SJSA1 (cell line): Measurements from ENCODE around the gene TMEM130. TPM values are rescaled to one million over a fixed set of nuclear protein-coding genes. Genes with fewer than 3 reads are reported as not detected.
"Not testable (repeated sequence)": the region's sequence is repeated elsewhere in the genome, so short reads cannot be mapped to it uniquely, and the experiment has no call there.

Source experiments
- DNase-seq, 2 experiments: peaks; one replicate each; pipeline ENCODE4 v3.0.0-alpha.2; 2015 to 2020; ENCODE audit warnings: low spot score in 2 of 2, low read depth in 1 of 2
- H3K27ac ChIP-seq: fragments of 250-450 bp; sonication (Bioruptor Pico); 2 replicates; pipeline ENCODE4 v1.5.1; 2020; ENCODE audit warnings: mild to moderate bottlenecking, moderate library complexity
- H3K27me3 ChIP-seq: fragments of 250-450 bp; sonication (Bioruptor Pico); replicated peaks from 2 replicates; pipeline ENCODE4 v1.5.1; 2020; ENCODE audit warnings: mild to moderate bottlenecking, moderate library complexity
- H3K36me3 ChIP-seq: fragments of 250-450 bp; sonication (Bioruptor Pico); 2 replicates; pipeline ENCODE4 v1.5.1; 2020; ENCODE audit warnings: mild to moderate bottlenecking
- H3K4me1 ChIP-seq: fragments of 250-450 bp; sonication (Bioruptor Pico); replicated peaks from 2 replicates; pipeline ENCODE4 v1.6.1; 2021; ENCODE audit warnings: mild to moderate bottlenecking
- H3K4me3 ChIP-seq: fragments of 250-450 bp; sonication (Bioruptor Pico); 2 replicates; pipeline ENCODE4 v1.5.1; 2020; ENCODE audit warnings: mild to moderate bottlenecking
- H3K9me3 ChIP-seq: fragments of 250-450 bp; sonication (Bioruptor Pico); replicated peaks from 2 replicates; pipeline ENCODE4 v1.5.1; 2020; ENCODE audit warnings: mild to moderate bottlenecking
- total RNA-seq: library from RNA; depleted of rRNA; stranded (reverse); fragments of >200 nt; shearing (Covaris generic); gene quantifications from 2 replicates; pipeline ENCODE4 v1.2.3, GENCODE V29; 2014

TMEM130 gene
- total RNA-seq, 1 experiment from 2014 or later: 1.1 TPM

DNA sequence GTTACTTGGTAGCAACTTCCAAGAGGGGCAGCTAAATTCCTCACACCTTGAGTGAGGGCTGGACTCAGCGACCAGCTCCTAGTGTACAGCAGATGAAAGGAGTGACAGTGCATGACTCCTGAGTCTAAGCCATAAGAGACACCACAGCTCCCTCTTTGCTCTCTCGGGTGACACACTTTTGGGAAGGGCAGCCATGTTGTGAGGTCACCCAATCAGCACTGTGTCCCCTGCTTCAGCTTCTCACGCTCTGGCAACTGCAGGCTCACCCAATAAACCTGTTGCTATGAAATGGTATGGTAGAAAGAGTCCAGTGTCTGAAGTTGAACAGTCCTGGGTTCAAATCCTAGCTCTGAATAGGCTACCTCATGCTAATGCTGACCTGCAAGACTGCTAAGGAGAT lies 20.9 kb downstream of the TMEM130 start:
- Histone ChIP-seq H3K27ac (no peak overlapping the region), H3K27me3 (no peaks in the 10 kb centered on the region), H3K4me3 (no peak overlapping the region), H3K4me1 (peaks cover 17% of the 10 kb centered on the region), H3K36me3 (no peaks in the 10 kb centered on the region), H3K9me3 (no peaks in the 10 kb centered on the region)
- DNase-seq: no peak

DNA sequence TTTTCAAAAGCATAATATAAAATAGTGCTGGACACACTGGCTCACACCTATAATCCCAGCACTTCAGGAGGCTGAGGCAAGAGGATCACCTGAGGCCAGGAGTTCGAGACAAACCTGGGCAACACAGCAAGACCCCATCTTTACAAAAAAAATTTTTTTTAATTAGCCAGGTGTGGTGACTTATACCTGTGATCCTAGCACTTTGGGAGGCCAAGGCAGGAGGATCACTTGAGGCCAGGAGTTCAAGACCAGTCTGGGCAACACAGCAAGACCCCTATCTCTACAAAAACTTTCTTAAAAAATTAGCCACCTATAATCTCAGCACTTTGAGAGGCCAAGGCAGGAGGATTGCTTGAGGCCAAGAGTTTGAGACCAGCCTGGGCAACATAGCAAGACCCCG lies 27.3 kb downstream of the TMEM130 start:
- not testable (repeated sequence) for H3K9me3 ChIP-seq, H3K4me3 ChIP-seq, DNase-seq, H3K27me3 ChIP-seq, H3K36me3 ChIP-seq, H3K27ac ChIP-seq
- peaks cover 11% of the 10 kb centered on the region; the same call in 1 of the 2 replicates for H3K4me1 ChIP-seq

DNA sequence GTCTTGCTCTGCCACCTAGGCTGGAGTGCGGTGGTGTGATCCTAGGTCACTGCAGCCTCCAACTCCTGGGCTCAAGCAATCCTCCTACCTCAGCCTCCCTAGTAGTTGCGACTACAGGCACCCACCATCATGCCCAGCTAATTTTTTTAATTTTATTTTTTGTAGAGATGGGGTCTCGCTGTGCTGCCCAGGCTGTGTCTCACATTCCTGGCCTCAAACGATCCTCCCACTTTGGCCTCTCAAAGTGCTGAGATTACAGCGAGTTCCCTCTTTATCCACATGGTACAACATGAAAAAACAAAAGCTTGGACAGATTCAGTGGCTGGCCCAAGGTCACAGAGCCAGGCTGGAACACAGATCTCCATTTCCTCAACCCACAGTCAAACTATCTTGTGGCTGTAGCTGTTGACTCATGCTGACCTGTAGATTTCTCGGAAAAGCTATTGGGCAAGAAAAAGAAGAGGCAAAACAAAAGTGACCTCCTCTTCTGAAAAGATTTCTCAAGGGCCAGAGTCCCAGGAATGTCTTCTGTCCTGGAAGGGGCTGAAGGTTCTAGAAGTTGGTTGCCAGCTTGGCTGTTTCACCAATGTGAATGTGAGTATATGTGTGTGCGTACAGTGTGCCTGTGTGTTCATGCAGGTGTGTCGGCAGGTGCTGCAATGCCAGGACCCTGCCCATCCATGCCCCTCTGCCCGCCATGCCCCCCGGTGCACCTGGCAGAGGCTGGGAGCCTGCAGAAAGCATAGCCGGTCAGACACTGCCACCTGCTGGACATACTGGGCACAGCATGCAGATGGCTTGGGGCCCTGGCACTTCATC lies 28.4 kb downstream of the TMEM130 start:
- no peaks in the 10 kb centered on the region for H3K9me3 ChIP-seq
- H3K27ac ChIP-seq: no peak overlapping the region
- DNase-seq: peak; percentile 62 to 66
- H3K4me3 ChIP-seq: no peak overlapping the region
- H3K36me3 ChIP-seq: no peaks in the 10 kb centered on the region
- no peaks in the 10 kb centered on the region for H3K27me3 ChIP-seq
- H3K4me1 ChIP-seq: peaks cover 11% of the 10 kb centered on the region; the same call in 1 of the 2 replicates

DNA sequence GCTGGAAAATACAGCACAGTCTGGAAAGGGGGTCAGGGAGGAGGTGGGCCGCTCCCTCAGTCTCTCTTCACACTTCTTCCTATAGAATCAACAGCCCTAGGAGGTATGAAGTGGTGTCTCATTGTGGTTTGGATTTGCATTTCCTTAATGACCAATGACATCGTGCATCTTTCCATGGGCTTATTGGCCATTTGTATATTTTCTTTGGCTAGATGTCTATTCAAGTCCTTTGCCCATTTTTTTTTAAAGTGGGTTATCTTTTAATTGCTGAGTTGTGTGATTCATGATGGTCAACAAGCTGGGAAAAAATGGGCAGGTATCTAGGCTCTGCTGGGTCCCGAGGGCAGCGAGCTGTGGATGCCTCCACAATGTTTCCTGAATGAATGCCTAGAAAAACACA lies 29.1 kb downstream of the TMEM130 start:
- peak in 1 of 2 experiments; percentile 22 for DNase-seq
- Histone ChIP-seq H3K9me3 (no peaks in the 10 kb centered on the region), H3K27ac (no peak overlapping the region)

DNA sequence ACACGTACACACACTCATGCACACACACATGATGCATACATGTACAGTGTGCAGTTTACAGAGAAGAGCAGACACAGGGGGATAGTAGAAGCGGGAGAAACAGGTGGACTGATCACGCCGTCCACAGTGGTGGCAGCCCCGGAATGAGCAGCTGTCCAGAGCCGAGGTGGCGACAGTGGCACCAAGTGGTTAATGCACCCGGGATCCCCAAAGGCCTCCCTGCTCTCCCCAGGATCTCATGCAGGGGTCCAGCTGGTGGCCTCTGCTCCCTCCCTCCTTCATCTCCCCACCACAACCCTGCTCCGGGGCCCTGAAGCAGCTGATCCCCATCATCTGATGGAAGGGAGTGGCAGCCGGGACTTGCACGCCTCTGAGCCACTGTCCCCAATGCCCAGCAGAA lies 29.7 kb downstream of the TMEM130 start:
- Histone ChIP-seq H3K9me3 (no peaks in the 10 kb centered on the region), H3K36me3 (no peaks in the 10 kb centered on the region), H3K27ac (no peak overlapping the region), H3K27me3 (no peaks in the 10 kb centered on the region), H3K4me1 (peaks cover 11% of the 10 kb centered on the region; the same call in 1 of the 2 replicates), H3K4me3 (no peak overlapping the region)
- no peak for DNase-seq

More for the DNA sequence above, 29.1 kb downstream of the TMEM130 start:
- Histone ChIP-seq H3K4me1 (peaks cover 11% of the 10 kb centered on the region; the same call in 1 of the 2 replicates), H3K27me3 (no peaks in the 10 kb centered on the region), H3K36me3 (no peaks in the 10 kb centered on the region), H3K4me3 (no peak overlapping the region)

DNA sequence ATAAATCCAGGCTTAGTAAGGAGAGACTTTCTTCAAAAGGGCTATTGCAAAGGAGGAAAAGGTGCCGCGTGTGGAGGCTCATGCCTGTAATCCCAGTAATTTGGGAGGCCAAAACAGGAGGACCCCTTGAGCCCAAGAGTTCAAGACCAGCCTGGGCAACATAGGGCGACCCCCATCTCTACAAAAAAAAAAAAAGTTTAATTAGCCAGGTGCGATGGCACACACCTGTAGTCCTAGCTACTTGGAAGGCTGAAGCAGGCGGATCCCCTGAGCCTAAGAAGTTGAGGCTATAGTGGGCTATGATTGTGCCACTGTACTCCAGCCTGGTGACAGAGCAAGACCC lies 32.2 kb downstream of the TMEM130 start:
- Histone ChIP-seq H3K27me3 (no peaks in the 10 kb centered on the region), H3K9me3 (no peaks in the 10 kb centered on the region), H3K4me1 (peaks cover 11% of the 10 kb centered on the region; the same call in 1 of the 2 replicates), H3K27ac (no peak overlapping the region), H3K4me3 (no peak overlapping the region), H3K36me3 (no peaks in the 10 kb centered on the region)
- no peak for DNase-seq

DNA sequence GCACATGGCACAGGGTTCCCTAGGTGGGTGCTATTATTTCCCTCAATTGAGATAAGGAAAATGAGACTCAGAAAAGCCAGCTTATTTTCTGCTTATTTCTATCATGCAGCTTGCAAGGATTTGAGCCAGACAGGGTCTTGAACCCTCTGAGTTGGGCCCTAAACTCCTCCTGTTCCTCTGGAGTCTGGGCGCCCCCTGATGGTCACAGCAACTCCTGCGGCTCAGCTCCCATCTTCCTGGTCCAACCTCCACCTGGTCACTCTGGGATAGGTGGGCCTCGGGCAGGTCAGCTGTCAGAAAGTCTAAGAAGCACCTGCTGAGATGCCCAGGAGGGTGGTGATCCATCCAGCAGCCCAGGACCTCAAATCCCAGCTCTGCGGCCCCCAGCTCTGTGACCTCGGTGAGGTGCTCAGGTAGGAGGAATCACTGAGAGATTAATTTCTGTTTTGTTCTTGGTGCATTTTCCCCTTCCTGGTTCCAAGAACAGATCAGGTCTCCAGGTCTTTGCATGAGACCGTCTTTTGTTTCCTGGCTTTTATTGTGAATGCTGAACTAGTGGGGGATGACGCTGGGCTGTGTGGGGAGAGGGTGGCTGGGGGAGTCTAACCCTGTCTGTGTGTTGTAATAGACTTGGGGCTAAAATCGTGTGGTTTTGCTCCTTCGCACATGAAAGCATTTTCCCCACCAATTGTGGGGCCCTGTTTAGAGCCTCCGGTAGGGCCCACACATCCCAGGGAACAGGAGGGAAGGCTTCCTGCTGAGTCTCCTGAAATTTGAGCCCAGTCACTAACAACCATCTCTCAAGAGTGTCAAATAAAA lies 32.8 kb downstream of the TMEM130 start:
- H3K9me3 ChIP-seq: no peaks in the 10 kb centered on the region
- no peak overlapping the region for H3K4me3 ChIP-seq
- peak; percentile 43 to 63 for DNase-seq

DNA sequence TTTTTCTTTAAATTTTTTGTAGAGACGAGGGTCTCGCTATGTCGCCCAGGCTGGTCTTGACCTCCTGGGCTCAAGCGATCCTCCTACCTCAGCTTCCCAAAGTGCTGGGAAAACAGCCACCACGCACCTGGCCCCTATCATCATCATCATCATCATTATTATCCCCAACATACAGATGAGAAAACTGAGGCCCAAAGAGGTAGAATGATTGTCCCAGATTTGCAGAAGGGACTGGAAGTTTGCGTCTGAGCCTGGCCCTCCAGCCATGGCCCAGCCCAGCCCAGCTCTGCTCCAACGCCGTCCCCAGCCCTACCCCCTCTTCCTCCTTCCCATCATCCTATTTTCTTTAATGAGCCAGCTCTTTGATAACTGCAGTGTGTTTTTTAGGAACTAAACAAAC lies 34.9 kb downstream of the TMEM130 start:
- Histone ChIP-seq H3K9me3 (no peaks in the 10 kb centered on the region), H3K4me3 (no peak overlapping the region), H3K36me3 (no peaks in the 10 kb centered on the region), H3K27me3 (no peaks in the 10 kb centered on the region), H3K4me1 (no peaks in the 10 kb centered on the region), H3K27ac (no peak overlapping the region)
- DNase-seq: no peak

More for the DNA sequence above, 32.8 kb downstream of the TMEM130 start:
- Histone ChIP-seq H3K4me1 (peaks cover 11% of the 10 kb centered on the region; the same call in 1 of the 2 replicates), H3K27me3 (no peaks in the 10 kb centered on the region), H3K36me3 (no peaks in the 10 kb centered on the region), H3K27ac (no peak overlapping the region)

DNA sequence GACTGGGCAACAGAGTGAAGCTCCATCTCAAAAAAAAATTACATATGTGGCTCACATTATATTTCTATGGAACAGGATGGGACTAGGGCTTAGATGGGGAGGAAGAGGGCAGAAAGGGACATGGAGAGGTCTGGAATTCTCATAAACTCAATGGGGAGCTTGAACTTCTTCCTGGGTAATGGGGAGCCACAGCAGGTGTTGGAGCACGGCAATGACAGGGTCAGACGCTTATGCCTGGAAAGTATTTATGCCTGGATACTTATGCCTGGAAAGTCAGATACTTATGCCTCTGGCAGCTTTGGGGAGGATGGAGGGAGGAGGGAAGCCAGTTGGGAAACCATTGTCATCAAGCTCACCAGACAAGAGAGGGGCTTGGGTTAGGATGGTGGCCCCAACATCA lies 36.8 kb downstream of the TMEM130 start:
- no peak for DNase-seq
- Histone ChIP-seq H3K4me1 (no peaks in the 10 kb centered on the region), H3K27me3 (no peaks in the 10 kb centered on the region), H3K9me3 (no peaks in the 10 kb centered on the region), H3K4me3 (no peak overlapping the region), H3K36me3 (no peaks in the 10 kb centered on the region), H3K27ac (no peak overlapping the region)

DNA sequence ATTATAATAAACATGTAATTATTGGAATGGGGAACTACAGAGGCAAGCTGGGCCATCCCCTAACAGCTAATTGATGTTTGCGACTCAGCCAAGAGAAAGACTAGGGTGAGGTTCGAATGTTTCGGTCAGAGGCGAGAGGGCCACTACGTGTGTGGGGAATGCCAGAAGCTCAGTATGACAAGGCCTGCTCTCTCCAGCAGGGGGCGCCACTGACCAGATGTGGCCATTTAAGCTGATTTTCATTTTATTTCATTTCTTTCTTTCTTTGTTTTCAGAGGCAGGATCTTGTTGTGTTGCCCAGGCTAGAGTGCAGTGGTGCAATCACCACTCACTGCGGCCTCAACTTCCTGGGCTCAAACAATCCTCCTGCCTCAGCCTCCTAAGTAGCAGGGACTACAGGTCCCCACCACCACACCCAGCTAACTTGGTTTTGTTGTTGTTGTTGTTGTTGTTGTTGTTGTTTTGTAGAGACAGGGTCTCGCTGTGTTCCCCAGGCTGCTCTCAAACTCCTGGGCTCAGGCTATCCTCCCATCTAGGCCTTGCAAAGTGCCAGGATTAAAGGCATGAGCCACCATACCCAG lies 38.1 kb downstream of the TMEM130 start:
- Histone ChIP-seq H3K4me1 (no peaks in the 10 kb centered on the region), H3K4me3 (no peak overlapping the region), H3K27ac (no peak overlapping the region), H3K27me3 (no peaks in the 10 kb centered on the region), H3K36me3 (no peaks in the 10 kb centered on the region), H3K9me3 (no peaks in the 10 kb centered on the region)
- no peak for DNase-seq

DNA sequence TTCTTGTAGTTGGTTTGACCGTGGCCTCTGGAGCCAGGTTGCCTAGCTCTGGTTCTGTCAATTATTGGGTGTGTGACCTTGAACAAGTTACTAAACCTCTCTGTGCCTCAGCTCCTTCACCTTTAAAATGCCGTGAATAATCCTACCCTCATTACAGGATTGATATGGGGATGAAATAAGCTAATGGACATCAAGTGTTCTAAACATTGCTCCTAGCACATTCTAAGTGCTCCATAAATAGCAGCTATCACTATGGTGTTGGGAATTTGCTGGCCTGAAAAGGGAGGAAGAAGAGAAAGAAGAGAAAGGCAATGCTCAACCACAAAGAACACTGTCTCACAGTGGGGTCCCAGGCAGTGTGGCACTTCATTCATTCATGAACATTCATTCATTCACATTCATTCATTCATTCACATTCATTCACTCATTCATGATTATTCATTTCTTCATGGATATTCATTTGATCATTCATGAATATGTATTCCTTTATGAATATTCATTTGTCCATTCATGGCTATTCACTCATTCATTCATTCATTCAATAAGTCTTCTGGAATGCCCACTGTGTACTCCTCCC lies 38.8 kb downstream of the TMEM130 start:
- Histone ChIP-seq H3K4me3 (no peak overlapping the region), H3K27ac (no peak overlapping the region), H3K4me1 (no peaks in the 10 kb centered on the region), H3K9me3 (no peaks in the 10 kb centered on the region), H3K36me3 (no peaks in the 10 kb centered on the region), H3K27me3 (no peaks in the 10 kb centered on the region)
- DNase-seq: no peak

DNA sequence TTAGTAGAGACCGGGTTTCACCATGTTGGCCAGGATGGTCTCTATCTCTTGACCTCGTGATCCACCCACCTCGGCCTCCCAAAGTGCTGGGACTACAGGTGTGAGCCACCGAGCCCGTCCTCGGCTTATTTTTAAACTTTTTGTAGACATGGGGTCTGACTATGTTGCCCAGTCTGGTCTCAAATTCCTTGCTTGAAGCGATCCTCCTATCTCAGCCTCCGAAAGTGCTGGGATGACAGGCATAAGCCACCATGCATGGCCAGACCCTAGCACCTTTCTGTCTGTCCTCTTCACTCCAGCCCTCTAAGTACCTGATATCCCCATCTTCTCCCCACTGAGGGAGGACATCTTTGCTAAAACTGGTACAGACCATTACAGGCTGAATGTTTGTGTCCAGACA lies 41.4 kb downstream of the TMEM130 start:
- no peak for DNase-seq
- Histone ChIP-seq H3K27me3 (no peaks in the 10 kb centered on the region), H3K36me3 (no peaks in the 10 kb centered on the region), H3K4me3 (no peak overlapping the region), H3K27ac (no peak overlapping the region), H3K4me1 (no peaks in the 10 kb centered on the region; the same call in 1 of the 2 replicates), H3K9me3 (no peaks in the 10 kb centered on the region)

DNA sequence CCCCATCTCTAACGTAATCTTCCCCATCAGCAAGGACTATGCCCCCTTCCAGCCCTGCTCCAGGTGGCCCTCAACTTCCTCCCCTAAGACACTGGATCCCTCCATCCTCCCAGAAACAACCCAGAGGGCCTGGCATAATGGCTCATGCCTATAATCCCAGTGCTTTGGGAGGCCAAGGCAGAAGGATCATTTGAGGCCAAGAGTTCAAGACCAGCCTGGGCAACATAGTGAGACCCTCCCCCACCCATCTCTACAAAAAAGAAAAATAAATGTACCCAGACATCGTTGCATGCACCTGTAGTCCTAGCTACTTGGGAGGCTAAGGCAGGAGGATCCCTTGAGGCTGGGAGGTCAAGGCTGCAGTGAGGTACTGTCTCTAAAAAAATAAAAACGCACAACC lies 42.6 kb downstream of the TMEM130 start:
- H3K27ac ChIP-seq: no peak overlapping the region
- no peak overlapping the region for H3K4me3 ChIP-seq
- H3K9me3 ChIP-seq: no peaks in the 10 kb centered on the region
- DNase-seq: no peak
- H3K27me3 ChIP-seq: no peaks in the 10 kb centered on the region
- peaks cover 10% of the 10 kb centered on the region for H3K4me1 ChIP-seq
- H3K36me3 ChIP-seq: no peaks in the 10 kb centered on the region
